HG03378 (cell line): Measurements from ENCODE around the gene WAS.
"Not testable (repeated sequence)": the region's sequence is repeated elsewhere in the genome, so short reads cannot be mapped to it uniquely, and the experiment has no call there.

Experiments used
- ATAC-seq: cut with Tn5 transposase; IDR thresholded peaks from one replicate; pipeline ENCODE4 v1.9.1; 2021; ENCODE audit warnings: mild to moderate bottlenecking, moderate library complexity; ENCODE audit not compliant: unreplicated experiment

The WAS gene

DNA sequence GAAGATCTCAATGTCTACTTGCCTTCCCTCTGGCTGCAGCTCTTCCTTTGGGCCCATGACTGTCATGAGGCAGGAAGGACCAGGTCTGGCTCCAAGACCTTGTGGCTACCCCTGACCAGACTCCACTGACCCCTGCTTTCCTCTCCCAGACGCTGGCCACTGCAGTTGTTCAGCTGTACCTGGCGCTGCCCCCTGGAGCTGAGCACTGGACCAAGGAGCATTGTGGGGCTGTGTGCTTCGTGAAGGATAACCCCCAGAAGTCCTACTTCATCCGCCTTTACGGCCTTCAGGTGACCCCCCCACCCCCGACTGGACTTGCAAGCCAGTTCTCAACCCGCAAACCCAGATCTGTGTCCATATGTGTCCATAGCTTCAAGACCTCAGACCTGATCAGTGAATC lies 535 bp downstream of the WAS start:
- ATAC-seq = no peak

DNA sequence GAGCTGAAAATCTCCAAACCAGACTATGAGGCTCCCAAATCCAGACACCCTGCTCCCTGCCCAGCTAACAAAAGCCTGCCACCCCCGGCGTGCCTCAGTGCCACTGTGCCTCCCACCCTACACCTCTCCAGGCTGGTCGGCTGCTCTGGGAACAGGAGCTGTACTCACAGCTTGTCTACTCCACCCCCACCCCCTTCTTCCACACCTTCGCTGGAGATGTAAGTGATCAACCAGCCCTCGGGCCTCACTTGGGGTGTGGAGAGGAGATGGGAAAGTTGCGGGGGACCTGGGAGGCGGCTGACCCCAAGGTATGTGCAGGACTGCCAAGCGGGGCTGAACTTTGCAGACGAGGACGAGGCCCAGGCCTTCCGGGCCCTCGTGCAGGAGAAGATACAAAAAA lies 1.8 kb downstream of the WAS start:
- ATAC-seq = no peak

DNA sequence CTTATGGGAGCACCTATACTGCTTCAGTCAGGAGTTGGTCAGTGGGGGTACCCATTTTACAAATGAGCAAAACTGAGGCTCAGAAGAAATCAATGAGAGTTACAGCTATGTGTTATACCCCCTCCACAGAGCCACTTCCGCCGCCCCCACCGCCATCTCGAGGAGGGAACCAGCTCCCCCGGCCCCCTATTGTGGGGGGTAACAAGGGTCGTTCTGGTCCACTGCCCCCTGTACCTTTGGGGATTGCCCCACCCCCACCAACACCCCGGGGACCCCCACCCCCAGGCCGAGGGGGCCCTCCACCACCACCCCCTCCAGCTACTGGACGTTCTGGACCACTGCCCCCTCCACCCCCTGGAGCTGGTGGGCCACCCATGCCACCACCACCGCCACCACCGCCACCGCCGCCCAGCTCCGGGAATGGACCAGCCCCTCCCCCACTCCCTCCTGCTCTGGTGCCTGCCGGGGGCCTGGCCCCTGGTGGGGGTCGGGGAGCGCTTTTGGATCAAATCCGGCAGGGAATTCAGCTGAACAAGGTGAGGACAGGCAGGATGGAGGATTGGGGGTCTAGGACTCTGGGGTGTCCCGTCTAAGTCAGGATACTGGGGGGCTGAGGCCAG lies 5.0 kb downstream of the WAS start:
- no peak for ATAC-seq

DNA sequence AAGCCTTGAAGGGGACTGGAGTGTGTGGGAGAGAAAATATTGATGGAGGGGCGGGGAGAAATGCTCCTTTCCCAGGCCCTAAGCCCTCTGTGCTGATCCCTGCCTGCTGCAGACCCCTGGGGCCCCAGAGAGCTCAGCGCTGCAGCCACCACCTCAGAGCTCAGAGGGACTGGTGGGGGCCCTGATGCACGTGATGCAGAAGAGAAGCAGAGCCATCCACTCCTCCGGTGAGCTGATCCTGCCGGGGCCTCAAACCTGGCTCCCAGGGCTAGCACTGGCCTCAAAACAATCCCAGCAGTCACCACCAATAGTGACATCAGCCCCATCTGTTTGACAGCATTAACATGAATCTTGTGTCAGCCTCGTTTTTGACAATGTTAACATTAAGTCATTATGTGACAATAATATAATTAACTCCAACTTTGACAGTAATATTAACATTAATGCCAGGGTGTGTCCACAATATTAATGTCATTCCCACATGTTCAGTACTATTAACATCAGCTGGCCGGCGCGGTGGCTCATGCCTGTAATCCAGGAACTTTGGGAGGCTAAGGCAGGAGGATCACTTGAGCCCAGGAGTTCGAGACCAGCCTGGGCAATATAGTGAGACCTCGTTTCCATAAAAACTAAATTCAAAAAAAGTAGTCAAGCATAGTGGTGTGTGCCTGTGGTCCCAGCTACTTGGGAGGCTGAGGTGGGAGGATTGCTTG lies 5.8 kb downstream of the WAS start:
- ATAC-seq = no peak

DNA sequence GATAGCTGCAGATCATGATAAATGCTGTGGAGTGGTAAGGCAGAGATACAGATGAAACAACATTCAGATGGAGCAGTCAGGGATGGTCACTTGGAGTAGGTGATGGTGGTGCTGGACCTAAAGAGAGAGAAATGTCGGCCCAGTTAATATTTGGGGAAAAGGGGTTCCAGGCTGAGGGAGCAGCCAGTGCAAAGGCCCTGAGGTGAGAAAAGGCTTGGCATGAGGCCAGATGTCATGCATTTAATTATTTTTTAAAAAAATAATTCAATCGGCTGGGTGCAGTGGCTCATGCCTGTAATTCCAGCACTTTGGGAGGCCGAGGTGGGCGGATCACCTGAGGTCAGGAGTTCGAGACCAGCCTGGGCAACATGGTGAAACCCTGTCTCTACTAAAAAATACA lies 8.1 kb downstream of the WAS start:
- not testable (repeated sequence) for ATAC-seq

DNA sequence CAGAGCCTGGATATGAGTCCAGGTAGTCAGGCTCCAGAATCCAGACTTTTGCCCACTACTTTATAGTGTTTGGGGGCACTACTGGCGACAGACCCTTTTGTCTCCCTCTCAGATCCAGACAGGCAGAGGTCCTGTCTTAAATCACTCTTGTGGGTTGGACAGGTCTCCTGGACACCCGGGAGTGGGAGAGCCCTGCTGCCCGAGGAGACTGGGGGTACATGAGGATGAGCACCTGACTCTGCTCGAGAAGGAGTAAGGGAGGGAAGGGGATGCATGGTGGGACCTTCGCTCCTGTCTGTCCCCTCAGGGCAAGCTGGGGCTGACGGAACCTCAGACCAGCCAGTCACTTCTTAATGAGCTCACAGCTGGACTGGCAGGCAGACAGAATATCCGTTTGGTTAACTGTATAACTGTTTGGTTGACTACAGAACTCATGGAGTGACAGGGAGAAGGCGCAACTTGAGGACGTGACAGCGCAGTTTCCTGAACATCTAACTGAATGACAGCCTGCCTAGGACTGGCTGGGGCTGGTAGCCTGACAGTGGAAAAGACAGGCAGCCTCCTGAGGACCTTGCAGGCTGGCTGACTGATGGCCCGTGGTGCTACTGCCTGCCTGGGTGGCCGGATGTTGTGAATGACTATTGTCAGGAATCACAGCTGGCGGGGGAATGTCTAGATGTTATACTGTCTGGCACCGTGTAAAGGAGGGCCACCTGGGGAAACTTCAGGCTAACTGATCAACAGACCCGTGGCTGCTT lies 11.4 kb downstream of the WAS start:
- ATAC-seq = no peak

DNA sequence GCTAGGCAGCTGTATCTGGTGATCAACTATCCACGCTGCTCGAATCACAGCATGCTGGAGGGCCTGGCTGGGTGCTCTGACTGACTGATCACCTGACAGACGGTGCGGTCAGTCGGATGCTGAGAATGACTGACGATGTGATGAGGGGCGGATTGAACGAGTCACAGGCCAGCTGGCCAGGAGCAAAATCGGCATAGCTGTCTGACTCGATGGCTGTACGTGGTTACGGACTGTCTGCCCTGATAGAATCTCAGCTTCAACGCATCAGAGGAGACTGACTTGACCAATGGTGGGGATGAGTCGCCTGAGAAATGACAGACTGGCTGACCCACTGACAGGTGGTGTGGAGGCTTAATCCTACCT lies 11.9 kb downstream of the WAS start:
- no peak for ATAC-seq

DNA sequence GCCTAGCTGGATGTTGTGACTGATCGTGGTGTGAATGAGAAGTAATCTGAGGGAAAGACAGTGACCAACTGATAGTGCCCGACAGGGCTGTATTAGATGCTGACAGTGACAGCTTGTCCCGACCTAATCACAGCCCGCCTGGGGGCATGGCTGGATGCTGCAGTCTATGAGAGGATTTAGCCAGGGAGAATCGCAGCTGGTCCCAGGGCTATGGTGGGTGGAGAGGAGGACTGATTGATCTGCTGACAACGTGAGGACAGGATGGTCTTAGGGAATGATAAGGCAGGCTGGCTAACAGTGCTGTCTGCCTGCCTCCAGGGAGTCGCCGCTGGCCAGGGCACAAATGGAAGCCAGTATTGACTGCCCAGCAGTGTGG lies 12.3 kb downstream of the WAS start:
- ATAC-seq = no peak

DNA sequence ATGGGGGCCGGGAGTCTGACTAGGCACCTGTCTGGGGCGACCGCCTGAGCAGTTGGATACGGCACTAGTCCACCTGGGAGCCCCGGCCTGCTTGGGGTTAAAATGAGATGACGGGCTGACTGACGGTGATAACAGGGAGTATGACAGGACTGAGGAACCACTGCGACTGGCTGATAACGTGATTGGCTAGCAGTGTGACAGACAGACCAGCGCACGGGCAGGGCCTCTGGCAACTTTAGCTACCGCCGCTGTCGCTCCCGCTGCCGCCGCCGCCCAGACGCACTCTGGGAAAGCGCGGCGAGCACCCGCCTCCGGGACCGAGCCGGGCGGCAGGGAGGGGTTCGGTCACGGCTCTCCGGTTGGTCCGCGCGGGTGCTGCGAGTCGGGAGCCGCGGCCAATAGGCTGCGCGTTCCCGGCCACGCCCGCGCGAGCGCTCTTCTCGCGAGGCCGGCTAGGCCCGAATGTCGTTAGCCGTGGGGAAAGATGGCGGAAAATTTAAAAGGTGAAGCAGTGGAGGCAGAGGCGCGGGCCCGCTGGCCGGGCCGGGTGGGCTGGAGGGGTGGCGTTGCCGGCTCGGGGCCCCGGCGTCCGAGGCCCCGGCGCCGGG lies 12.8 kb downstream of the WAS start, which contains the start of gene SUV39H1:
Gene SUV39H1, plus strand, starts transcription at position 434 of the 608 bp plus-strand sequence. Its CDS starts 51 bp downstream, at position 485.
- peak; percentile 72 for ATAC-seq

DNA sequence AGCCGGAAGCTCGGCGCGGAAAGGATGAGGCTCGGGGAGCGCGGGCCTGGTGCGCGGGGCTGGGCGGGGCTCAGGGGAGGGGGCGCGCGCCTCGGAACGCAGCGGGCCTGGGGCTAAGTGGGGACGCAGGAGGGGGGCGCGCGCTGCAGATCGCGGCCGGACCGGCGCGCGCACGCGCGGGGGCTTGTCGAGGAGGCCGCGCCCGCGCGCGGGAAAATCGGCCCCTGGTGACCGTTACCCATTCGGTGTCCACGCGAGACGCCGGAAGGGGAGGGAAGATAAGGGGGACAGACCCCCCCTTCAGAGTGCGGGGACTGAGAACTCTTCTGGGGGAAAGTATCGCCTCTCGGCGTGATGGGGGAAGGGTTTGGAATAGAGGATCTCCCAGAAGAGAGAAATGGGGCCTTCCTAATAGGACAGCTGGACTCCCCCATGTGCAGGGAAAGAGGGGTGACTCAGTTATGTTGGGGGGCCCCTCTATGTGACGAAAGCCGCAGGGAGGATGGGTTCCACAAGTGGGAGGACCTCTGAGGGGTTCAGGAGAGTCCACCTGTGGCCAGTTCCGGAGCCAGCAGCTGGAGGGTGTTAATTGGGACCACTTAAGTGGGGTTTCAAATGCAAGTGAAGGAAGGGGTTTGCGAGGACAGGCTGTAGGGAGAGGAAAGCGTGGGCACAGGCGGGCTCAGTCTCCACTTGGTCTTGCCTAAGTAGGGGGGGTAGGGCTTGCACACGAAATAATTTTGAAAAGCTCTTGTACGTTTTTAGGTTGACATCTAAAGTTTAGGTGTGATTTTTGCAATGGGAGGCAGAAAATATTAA lies 13.5 kb downstream of the WAS start:
- no peak for ATAC-seq

DNA sequence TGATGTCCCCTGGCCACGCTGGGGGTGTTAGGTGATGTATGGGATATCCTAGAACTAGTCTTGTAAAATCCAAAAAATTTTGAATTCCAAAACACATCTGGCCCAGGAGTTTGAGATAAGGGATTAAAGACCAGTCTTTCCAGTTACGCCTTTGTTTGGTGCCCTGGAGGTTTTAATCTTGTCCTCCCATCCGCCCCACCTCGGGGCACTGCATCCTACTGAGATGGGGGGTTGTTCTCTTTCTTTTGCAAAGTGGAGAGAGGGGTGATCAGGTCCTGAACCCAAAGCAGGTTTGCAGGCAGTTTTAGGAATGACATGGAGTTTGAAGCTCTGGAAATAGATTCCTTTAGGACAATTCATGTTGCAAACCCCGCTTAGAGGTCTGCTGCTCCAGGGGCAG lies 14.7 kb downstream of the WAS start:
- no peak for ATAC-seq

DNA sequence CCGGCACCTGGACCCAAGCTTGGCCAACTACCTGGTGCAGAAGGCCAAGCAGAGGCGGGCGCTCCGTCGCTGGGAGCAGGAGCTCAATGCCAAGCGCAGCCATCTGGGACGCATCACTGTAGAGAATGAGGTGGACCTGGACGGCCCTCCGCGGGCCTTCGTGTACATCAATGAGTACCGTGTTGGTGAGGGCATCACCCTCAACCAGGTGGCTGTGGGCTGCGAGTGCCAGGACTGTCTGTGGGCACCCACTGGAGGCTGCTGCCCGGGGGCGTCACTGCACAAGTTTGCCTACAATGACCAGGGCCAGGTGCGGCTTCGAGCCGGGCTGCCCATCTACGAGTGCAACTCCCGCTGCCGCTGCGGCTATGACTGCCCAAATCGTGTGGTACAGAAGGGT lies 16.6 kb downstream of the WAS start:
- no peak for ATAC-seq

DNA sequence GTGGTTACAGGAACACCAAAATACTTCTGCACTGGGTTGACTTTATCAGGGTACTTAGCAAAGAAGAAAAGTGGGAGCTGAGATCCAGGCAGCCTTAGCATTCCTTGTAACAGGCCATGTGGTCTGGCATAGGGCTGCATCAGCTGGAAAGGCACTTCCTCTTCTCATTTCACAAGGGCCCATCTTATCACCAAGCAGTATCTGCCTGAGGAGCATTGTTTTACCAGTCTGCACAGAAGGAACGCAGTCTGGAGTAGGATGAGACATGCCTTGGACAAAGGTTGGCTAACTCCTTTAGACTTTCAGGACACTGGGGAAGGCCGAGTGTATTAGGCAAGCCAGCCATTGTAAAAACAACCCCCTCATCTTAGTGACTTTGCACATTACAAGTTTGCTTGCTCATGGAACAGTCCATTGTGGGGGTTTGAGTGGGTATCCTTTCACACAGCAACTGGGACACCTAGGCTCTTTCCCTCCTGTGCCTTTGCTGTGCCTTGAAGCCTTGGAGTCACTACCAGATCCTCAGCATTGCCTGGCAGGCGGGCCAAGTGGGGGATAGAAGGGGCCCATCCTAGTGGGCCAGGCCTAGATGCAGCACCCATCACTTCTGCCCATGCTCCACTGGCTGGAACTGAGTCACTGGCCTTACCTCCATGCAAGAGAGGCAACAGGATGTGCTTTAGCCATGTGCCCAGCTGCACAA lies 17.5 kb downstream of the WAS start:
- no peak for ATAC-seq

DNA sequence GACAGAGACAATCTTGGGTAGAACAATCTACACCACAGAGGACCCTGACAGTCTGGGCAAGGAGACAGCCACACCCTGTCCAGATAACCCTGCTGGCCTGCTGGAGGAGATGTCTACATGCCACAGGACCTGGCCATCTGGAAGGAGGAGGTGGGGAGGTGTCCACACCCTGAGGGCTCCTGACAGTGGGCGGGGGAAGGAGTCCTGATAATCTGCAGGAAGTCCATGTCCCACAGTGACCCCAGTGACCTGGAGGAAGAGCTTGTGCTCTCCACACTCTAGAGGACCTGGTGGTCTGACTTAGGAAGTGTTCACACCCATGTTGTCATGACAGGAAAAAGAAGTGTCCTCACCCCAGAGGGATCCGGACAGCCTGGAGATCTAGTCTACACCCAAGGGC lies 18.4 kb downstream of the WAS start:
- no peak for ATAC-seq

DNA sequence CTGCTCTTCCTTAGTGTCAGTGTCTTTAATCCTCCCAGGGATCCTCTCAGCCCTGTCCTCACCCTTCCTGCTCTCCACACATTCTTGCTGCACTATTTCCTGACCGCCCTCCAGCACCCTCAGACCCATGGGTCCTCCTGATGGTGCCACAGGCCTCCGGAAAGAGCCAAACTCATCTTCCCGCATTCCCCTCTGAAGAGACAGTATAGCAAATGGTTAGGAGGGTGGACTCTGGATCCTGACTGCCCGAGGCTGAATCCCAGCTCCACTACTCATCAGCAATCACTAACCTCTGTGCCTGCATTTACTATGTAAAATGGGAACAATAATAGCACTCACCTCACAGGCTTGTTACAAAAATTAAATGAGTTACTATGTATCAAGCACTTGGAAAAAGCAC lies 19.1 kb downstream of the WAS start:
- ATAC-seq = no peak

DNA sequence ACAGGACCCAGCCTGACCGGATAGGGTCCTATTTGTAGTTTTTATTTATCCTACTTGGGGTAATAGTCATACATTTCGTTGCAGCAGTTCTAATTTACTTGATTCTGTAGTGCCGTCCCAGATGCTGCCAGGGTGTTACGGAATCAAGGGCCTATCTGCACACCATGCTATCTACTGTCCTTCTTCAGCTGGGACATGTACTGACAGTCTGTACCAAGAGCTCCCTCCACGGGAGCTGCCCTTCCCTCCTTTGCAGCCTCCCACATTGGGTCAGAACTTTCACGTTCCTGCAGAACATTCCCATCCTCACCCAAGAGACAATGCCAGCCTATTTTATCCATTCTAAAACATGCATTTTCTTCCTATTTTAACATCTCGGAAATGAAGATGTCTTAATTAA lies 19.6 kb downstream of the WAS start:
- ATAC-seq = no peak

DNA sequence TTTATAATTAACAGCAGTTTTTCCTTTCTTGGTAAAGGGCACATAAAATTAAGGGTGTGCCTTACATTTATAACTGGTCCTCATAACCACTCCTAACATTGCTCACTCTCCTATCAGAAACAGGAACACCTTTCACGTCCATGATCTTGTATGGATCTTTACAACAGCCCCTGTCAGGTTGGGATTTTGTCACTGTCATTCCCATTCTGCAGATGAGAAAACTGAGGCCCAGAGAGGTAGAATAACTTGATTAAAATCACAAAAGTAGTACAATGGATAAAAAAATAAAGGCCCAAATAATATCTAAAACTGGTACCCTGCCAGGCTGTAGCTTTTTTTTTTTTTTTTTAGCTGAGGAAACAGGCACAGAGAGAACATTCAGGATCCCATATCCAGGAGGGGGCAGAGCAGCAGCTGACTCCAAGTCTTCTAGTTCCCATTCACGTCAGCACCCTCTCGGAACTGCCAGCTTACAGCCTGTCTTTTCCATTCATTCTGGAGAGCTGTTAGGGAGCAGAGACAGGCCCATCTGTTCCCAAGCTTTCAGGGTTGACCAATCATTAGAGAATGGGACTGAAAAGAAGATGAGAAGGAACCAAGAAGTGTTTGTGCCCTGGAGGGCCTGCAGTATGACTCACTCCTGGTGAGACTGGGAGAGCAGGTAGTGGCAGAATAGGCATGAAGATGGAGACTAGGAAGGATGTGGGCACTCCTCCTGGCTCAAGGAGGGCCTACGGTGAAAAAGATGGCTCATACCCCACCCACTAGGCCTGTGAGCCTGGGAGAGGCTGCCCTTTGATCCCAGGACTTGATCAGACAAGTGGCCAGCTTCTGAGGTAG lies 20.3 kb downstream of the WAS start:
- ATAC-seq = no peak

DNA sequence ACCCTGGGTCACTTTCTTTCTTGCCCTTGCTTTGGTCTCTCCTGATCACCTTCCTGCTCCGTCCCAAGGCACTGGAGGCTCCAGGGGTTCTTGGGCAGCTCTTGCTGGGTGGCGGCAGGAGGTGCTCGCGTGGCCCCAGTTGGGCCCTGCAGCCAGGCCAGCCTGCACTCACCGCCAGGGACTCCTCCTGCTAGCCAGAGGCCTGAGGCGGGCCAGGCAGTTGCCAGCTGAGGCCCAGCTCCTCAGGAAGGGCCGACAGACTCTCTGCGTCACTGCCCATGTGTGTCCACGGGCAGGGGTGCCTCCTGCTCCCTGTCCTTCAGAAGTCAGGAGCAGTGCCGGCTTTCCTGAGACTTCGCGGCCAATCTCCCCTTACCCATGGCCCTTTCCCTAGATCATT lies 22.3 kb downstream of the WAS start:
- no peak for ATAC-seq

DNA sequence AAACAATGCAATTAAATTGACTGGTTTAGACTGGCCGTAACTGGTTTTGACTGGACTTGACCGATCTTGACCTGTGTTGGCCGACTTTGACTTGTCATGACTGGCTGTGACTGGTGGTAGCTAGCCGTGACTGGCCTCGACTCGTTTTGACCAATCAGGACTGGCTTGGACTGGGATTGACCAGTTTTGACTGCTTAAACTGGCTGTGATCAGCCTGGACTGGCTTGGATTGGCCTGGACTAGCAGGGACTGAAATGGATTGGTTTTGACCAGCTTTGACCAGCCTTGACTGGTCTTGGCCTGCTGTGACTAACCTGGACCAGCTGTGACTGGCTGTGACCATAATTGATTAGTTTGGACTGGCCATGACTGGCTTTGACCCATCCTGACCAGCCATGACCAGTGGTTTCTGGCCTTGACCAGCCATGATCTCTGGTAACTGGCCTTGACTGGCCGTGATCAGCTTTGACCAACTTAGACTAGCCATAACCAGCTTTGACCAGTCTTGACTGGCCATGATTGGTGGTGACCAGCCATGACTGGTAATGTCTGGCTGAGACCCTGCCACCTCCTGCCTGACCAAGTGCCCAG lies 26.0 kb downstream of the WAS start:
- ATAC-seq = no peak
